SK-N-SH treated with all-trans-retinoic acid at 6 μM for 48 hours (cell line): ENCODE results near the gene POLD1.

Source experiments
- ATAC-seq: fragments of 200-7000 bp; cut with Tn5 transposase; 3 replicates; pipeline ENCODE4 v1.9.1; 2020; ENCODE audit warnings: mild to moderate bottlenecking, moderate library complexity
- ARNTL ChIP-seq: fragments of 450-650 bp; formaldehyde crosslinking; IDR thresholded peaks from 2 replicates; pipeline ENCODE4 v1.5.0; 2020; ENCODE audit warnings: low read depth, mild to moderate bottlenecking, moderate library complexity, borderline replicate concordance
- BACH2 ChIP-seq: fragments of 250-450 bp; sonication (Bioruptor Pico); IDR thresholded peaks from 2 replicates; pipeline ENCODE4 v1.9.0; 2021; ENCODE audit warnings: mild to moderate bottlenecking, borderline replicate concordance
- CREB5 ChIP-seq: fragments of 250-450 bp; sonication (Bioruptor Pico); IDR thresholded peaks from 2 replicates; pipeline ENCODE4 v1.5.1; 2020; ENCODE audit warnings: low read depth, mild to moderate bottlenecking, moderate library complexity
- CSDC2 ChIP-seq: fragments of 250-450 bp; sonication (Bioruptor Pico); IDR thresholded peaks from 2 replicates; pipeline ENCODE4 v1.5.0; 2020; ENCODE audit warnings: mild to moderate bottlenecking, moderate library complexity
- CSRNP3 ChIP-seq: fragments of 250-450 bp; sonication (Bioruptor Pico); IDR thresholded peaks from 2 replicates; pipeline ENCODE4 v1.5.1; 2021; ENCODE audit warnings: mild to moderate bottlenecking, moderate library complexity
- ESRRG ChIP-seq: fragments of 250-450 bp; sonication (Bioruptor Pico); IDR thresholded peaks from 2 replicates; pipeline ENCODE4 v1.6.1; 2021; ENCODE audit warnings: mild to moderate bottlenecking
- GLIS3 ChIP-seq: fragments of 250-450 bp; sonication (Bioruptor Pico); IDR thresholded peaks from 2 replicates; pipeline ENCODE4 v1.5.0; 2020; ENCODE audit warnings: mild to moderate bottlenecking, moderate library complexity
- ISL1 ChIP-seq: fragments of 250-450 bp; sonication (Bioruptor Pico); IDR thresholded peaks from 2 replicates; pipeline ENCODE4 v2.1.2; 2022; ENCODE audit warnings: mild to moderate bottlenecking, moderate library complexity
- OSR1 ChIP-seq: fragments of 250-450 bp; sonication (Bioruptor Pico); IDR thresholded peaks from 2 replicates; pipeline ENCODE4 v1.8.0; 2022; ENCODE audit warnings: moderate library complexity, mild to moderate bottlenecking, inconsistent platforms
- PATZ1 ChIP-seq: fragments of 250-450 bp; sonication (Bioruptor Pico); IDR thresholded peaks from 2 replicates; pipeline ENCODE4 v1.8.0; 2020; ENCODE audit warnings: mild to moderate bottlenecking, moderate library complexity, borderline replicate concordance
- POU6F1 ChIP-seq: fragments of 250-450 bp; sonication (Bioruptor Pico); IDR thresholded peaks from 2 replicates; pipeline ENCODE4 v1.8.0; 2021; ENCODE audit warnings: low read depth, mild to moderate bottlenecking, moderate library complexity, borderline replicate concordance
- SNAI2 ChIP-seq: fragments of 250-450 bp; sonication (Bioruptor Pico); IDR thresholded peaks from 2 replicates; pipeline ENCODE4 v1.5.0; 2020; ENCODE audit warnings: mild to moderate bottlenecking, moderate library complexity
- TCF4 ChIP-seq: fragments of 250-450 bp; sonication (Bioruptor Pico); IDR thresholded peaks from 2 replicates; pipeline ENCODE4 v1.8.0; 2021; ENCODE audit warnings: mild to moderate bottlenecking, moderate library complexity, borderline replicate concordance
- TOX ChIP-seq: fragments of 250-450 bp; sonication (Bioruptor Pico); IDR thresholded peaks from 2 replicates; pipeline ENCODE4 v1.8.0; 2021; ENCODE audit warnings: mild to moderate bottlenecking, moderate library complexity, borderline replicate concordance
- TSHZ2 ChIP-seq: fragments of 250-450 bp; sonication (Bioruptor Pico); IDR thresholded peaks from 2 replicates; pipeline ENCODE4 v1.5.0; 2020; ENCODE audit warnings: mild to moderate bottlenecking, moderate library complexity
- ZC3H10 ChIP-seq: fragments of 250-450 bp; sonication (Bioruptor Pico); IDR thresholded peaks from 2 replicates; pipeline ENCODE4 v1.5.1; 2021; ENCODE audit warnings: mild to moderate bottlenecking, moderate library complexity
- ZFP3 ChIP-seq: fragments of 250-450 bp; sonication (Bioruptor Pico); IDR thresholded peaks from 2 replicates; pipeline ENCODE4 v1.5.0; 2020; ENCODE audit warnings: mild to moderate bottlenecking, moderate library complexity
- ZFP30 ChIP-seq: fragments of 450-650 bp; formaldehyde crosslinking; IDR thresholded peaks from 2 replicates; pipeline ENCODE4 v1.5.0; 2022; ENCODE audit warnings: mild to moderate bottlenecking, moderate library complexity
- ZNF565 ChIP-seq: fragments of 450-650 bp; formaldehyde crosslinking; conservative IDR thresholded peaks from 2 replicates; pipeline ENCODE4 v1.5.0; 2020; ENCODE audit warnings: low read depth, mild to moderate bottlenecking, moderate library complexity
- ZNF70 ChIP-seq: fragments of 450-650 bp; formaldehyde crosslinking; IDR thresholded peaks from 2 replicates; pipeline ENCODE4 v1.5.0; 2020; ENCODE audit warnings: mild to moderate bottlenecking, moderate library complexity
- ZNF8 ChIP-seq: fragments of 450-650 bp; formaldehyde crosslinking; IDR thresholded peaks from 2 replicates; pipeline ENCODE4 v1.5.0; 2020; ENCODE audit warnings: mild to moderate bottlenecking, moderate library complexity

Gene POLD1

GRCh38 chr19:50435221-50435620, 51.1 kb downstream of the POLD1 start:
- TF ChIP-seq ZFP30 (CRISPR knock-in tag) (no peak), BACH2 (CRISPR knock-in tag) (no peak), TCF4 (no peak), ZNF565 (CRISPR knock-in tag) (no peak), CSRNP3 (CRISPR knock-in tag) (no peak), ISL1 (CRISPR knock-in tag) (no peak), ZNF70 (CRISPR knock-in tag) (no peak), CREB5 (CRISPR knock-in tag) (no peak), CSDC2 (no peak), ZC3H10 (CRISPR knock-in tag) (no peak), PATZ1 (CRISPR knock-in tag) (no peak), ZFP3 (no peak)
- ATAC-seq = no peak

- ATAC-seq = no peak
- TF ChIP-seq ARNTL (CRISPR knock-in tag) (no peak), ZNF8 (CRISPR knock-in tag) (no peak), TSHZ2 (CRISPR knock-in tag) (no peak), OSR1 (CRISPR knock-in tag) (no peak), CSRNP3 (CRISPR knock-in tag) (no peak), PATZ1 (CRISPR knock-in tag) (no peak), BACH2 (CRISPR knock-in tag) (no peak), ZFP30 (CRISPR knock-in tag) (no peak), CREB5 (CRISPR knock-in tag) (no peak), TOX (CRISPR knock-in tag) (no peak), SNAI2 (no peak), GLIS3 (CRISPR knock-in tag) (no peak), ZC3H10 (CRISPR knock-in tag) (no peak), ESRRG (CRISPR knock-in tag) (no peak), ZNF70 (CRISPR knock-in tag) (no peak), CSDC2 (no peak), POU6F1 (CRISPR knock-in tag) (no peak), TCF4 (no peak)
Observed at GRCh38 chr19:50435627-50436026, 51.5 kb downstream of the POLD1 start.
